ENCODE data around the gene PPME1.

GRCh38 chr11:74233683-74234082 is 62.6 kb downstream of the PPME1 start:
- no peak for TF ChIP-seq IRF9 (tag; IDR thresholded peaks at IDR 0.05)
- TF ChIP-seq GATAD2A (IDR thresholded peaks at IDR 0.05) = no peak
- no peak for TF ChIP-seq POLR2B (IDR thresholded peaks at IDR 0.05; ENCODE audit: low read depth, partially characterized antibody)
